Measurements from ENCODE around the gene STIM1.

The STIM1 gene

GRCh38 chr11:3854977-3855807, at the start of gene STIM1:
TSS of gene STIM1 (plus strand) at chr11:3855664. CDS start at chr11:3856271, 607 bp downstream.
- Histone ChIP-seq H3K79me2 (ENCODE audit: control insufficient read depth, low read length) (peaks cover 43% of the 10 kb centered on the region), H3K4me2 (ENCODE audit: low read length) (peak within 1 kb of the TSS; percentile 84), H4K20me1 (ENCODE audit: control insufficient read depth, insufficient read depth, low read depth, low read length) (no peaks in the 10 kb centered on the region), H3F3A (ENCODE audit: control insufficient read depth, insufficient read depth) (no peaks in the 10 kb centered on the region), H3K4me3 (ENCODE audit: low read length) (peak within 1 kb of the TSS; percentile 86), H3K27ac (ENCODE audit: low read depth, low read length) (peak within 1 kb of the TSS; percentile 85), H3K36me3 (ENCODE audit: control insufficient read depth, low read length) (no peaks in the 10 kb centered on the region), H3K4me1 (ENCODE audit: control insufficient read depth, low read length) (peaks cover 66% of the 10 kb centered on the region), H3K9me3 (ENCODE audit: control insufficient read depth, insufficient read depth, low read length) (no peaks in the 10 kb centered on the region), H3K9me2 (replicated peaks; ENCODE audit: control insufficient read depth, low read length) (no peaks in the 10 kb centered on the region), H3K27me3 (ENCODE audit: control insufficient read depth, low read length) (no peaks in the 10 kb centered on the region)
- TF ChIP-seq EZH2phosphoT487 (IDR thresholded peaks at IDR 0.05; ENCODE audit: borderline replicate concordance, low read length) (no peak), CTCF (IDR thresholded peaks at IDR 0.05; ENCODE audit: low read depth, low read length, poor library complexity, severe bottlenecking) (peak; percentile 81)

GRCh38 chr11:3807909-3808860, 47.3 kb upstream of the STIM1 start, which contains the start of gene PGAP2:
TSS of gene PGAP2 (plus strand) at chr11:3808560. CDS start at chr11:3811260, 2,700 bp downstream.
- H3K9me2 ChIP-seq (replicated peaks; ENCODE audit: control insufficient read depth, low read length), result no peaks in the 10 kb centered on the region
- H3K79me2 ChIP-seq (ENCODE audit: control insufficient read depth, low read length), result no peaks in the 10 kb centered on the region
- no peaks in the 10 kb centered on the region for H3K27me3 ChIP-seq (ENCODE audit: control insufficient read depth, low read length)
- no peaks in the 10 kb centered on the region for H4K20me1 ChIP-seq (ENCODE audit: control insufficient read depth, insufficient read depth, low read depth, low read length)
- 0 out of 2 replicates have a peak, but pooled peaks cover 3% of the 10 kb centered on the region for H3F3A ChIP-seq (ENCODE audit: control insufficient read depth, insufficient read depth)
- no peaks in the 10 kb centered on the region for H3K36me3 ChIP-seq (ENCODE audit: control insufficient read depth, low read length)
- H3K4me3 ChIP-seq (ENCODE audit: low read length), result peak within 1 kb of the TSS; percentile 79
- no peak for TF ChIP-seq EZH2phosphoT487 (IDR thresholded peaks at IDR 0.05; ENCODE audit: borderline replicate concordance, low read length)
- TF ChIP-seq CTCF (IDR thresholded peaks at IDR 0.05; ENCODE audit: low read depth, low read length, poor library complexity, severe bottlenecking), result peak; percentile 87
- no peaks in the 10 kb centered on the region for H3K9me3 ChIP-seq (ENCODE audit: control insufficient read depth, insufficient read depth, low read length)
- peak within 1 kb of the TSS; percentile 76 for H3K4me2 ChIP-seq (ENCODE audit: low read length)
- peaks cover 14% of the 10 kb centered on the region for H3K4me1 ChIP-seq (ENCODE audit: control insufficient read depth, low read length)
- 0 out of 2 replicates have a peak within 1 kb of the TSS, but pooled peaks have one; percentile 7 for H3K27ac ChIP-seq (ENCODE audit: low read depth, low read length)

- TF ChIP-seq EZH2phosphoT487 (IDR thresholded peaks at IDR 0.05; ENCODE audit: borderline replicate concordance, low read length), result no peak
- peak; percentile 69 for TF ChIP-seq CTCF (IDR thresholded peaks at IDR 0.05; ENCODE audit: low read depth, low read length, poor library complexity, severe bottlenecking)
- 0 out of 2 replicates have a peak, but pooled peaks cover 3% of the 10 kb centered on the region for H3F3A ChIP-seq (ENCODE audit: control insufficient read depth, insufficient read depth)
- H3K79me2 ChIP-seq (ENCODE audit: control insufficient read depth, low read length), result no peaks in the 10 kb centered on the region
- no peaks in the 10 kb centered on the region for H4K20me1 ChIP-seq (ENCODE audit: control insufficient read depth, insufficient read depth, low read depth, low read length)
- no peaks in the 10 kb centered on the region for H3K36me3 ChIP-seq (ENCODE audit: control insufficient read depth, low read length)
- H3K27me3 ChIP-seq (ENCODE audit: control insufficient read depth, low read length), result no peaks in the 10 kb centered on the region
- H3K9me2 ChIP-seq (replicated peaks; ENCODE audit: control insufficient read depth, low read length), result no peaks in the 10 kb centered on the region
- peak overlapping the region; percentile 76 for H3K4me2 ChIP-seq (ENCODE audit: low read length)
- H3K9me3 ChIP-seq (ENCODE audit: control insufficient read depth, insufficient read depth, low read length), result no peaks in the 10 kb centered on the region
- no peak overlapping the region for H3K27ac ChIP-seq (ENCODE audit: low read depth, low read length)
- H3K4me3 ChIP-seq (ENCODE audit: low read length), result peak overlapping the region; percentile 79
- peaks cover 14% of the 10 kb centered on the region for H3K4me1 ChIP-seq (ENCODE audit: control insufficient read depth, low read length)
These were observed 46.4 kb upstream of the STIM1 start for GRCh38 chr11:3808861-3809623.
